GM12878 (cell line): ENCODE results near the gene DOLPP1. TPM values are rescaled to one million over a fixed set of nuclear protein-coding genes. Genes with fewer than 3 reads are reported as not detected.

ENCODE experiments used
- EP300 ChIP-seq, 2 experiments: fragments of 150-350 bp in 1 of 2; IDR thresholded peaks; 2 replicates each; pipeline ENCODE4 v1.6.1; 2011 to 2012; ENCODE audit warnings: low read depth in 2 of 2, low read length in 2 of 2, borderline replicate concordance in 1 of 2, improper control_type of control experiment in 1 of 2, inconsistent platforms in 1 of 2; ENCODE audit not compliant: control insufficient read depth in 1 of 2
- ZNF592 ChIP-seq: fragments of 450-650 bp; IDR thresholded peaks from 2 replicates; pipeline ENCODE4 v1.6.1; 2017; ENCODE audit warnings: mild to moderate bottlenecking, moderate library complexity
- polyA plus RNA-seq, 11 experiments: library from polyadenylated mRNA; depleted of rRNA in 4 of 11; unstranded in 6 of 11; stranded (reverse) in 5 of 11; fragments of >200 nt; fragmentation: Nextera tagmentation in 4 of 11; fragmentation: Illumina TruSeq in 1 of 11; extraction: Ambion mirVana in 4 of 11; extraction: Trizol in 1 of 11; gene quantifications; 1 replicate in 1 of 11; 2 replicates in 10 of 11; pipeline versions ENCODE4 v1.2.1 to v1.2.3, GENCODE V29; 2011 to 2016; ENCODE audit warnings: inconsistent platforms in 2 of 11, missing spikeins in 2 of 11, low read depth in 1 of 11
- total RNA-seq, 4 experiments: library from RNA; depleted of rRNA in 3 of 4; stranded (reverse); fragments of >200 nt in 3 of 4; fragmentation: Illumina TruSeq in 1 of 4; extraction: Trizol in 1 of 4; gene quantifications; 2 replicates each; pipeline versions ENCODE4 v1.2.1 to v1.2.3, GENCODE V29; 2013 to 2021
- TF ChIP-seq, protein P1 (sequence below): fragments of 450-650 bp; formaldehyde crosslinking; IDR thresholded peaks from 2 replicates; pipeline ENCODE4 v1.4.0; 2020; ENCODE audit warnings: mild to moderate bottlenecking, moderate library complexity

DOLPP1 gene
- total and polyA plus RNA-seq, 10 of the 15 experiments (the other 5 are each of a cell fraction or from before 2014, with no cell fraction given), result 0.76 to 19.9 (median 13.4) TPM

- TF ChIP-seq, protein P1, sequence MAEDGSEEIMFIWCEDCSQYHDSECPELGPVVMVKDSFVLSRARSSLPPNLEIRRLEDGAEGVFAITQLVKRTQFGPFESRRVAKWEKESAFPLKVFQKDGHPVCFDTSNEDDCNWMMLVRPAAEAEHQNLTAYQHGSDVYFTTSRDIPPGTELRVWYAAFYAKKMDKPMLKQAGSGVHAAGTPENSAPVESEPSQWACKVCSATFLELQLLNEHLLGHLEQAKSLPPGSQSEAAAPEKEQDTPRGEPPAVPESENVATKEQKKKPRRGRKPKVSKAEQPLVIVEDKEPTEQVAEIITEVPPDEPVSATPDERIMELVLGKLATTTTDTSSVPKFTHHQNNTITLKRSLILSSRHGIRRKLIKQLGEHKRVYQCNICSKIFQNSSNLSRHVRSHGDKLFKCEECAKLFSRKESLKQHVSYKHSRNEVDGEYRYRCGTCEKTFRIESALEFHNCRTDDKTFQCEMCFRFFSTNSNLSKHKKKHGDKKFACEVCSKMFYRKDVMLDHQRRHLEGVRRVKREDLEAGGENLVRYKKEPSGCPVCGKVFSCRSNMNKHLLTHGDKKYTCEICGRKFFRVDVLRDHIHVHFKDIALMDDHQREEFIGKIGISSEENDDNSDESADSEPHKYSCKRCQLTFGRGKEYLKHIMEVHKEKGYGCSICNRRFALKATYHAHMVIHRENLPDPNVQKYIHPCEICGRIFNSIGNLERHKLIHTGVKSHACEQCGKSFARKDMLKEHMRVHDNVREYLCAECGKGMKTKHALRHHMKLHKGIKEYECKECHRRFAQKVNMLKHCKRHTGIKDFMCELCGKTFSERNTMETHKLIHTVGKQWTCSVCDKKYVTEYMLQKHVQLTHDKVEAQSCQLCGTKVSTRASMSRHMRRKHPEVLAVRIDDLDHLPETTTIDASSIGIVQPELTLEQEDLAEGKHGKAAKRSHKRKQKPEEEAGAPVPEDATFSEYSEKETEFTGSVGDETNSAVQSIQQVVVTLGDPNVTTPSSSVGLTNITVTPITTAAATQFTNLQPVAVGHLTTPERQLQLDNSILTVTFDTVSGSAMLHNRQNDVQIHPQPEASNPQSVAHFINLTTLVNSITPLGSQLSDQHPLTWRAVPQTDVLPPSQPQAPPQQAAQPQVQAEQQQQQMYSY (CRISPR knock-in tag), result no peak
- no peak for TF ChIP-seq ZNF592
- TF ChIP-seq EP300 (IDR thresholded peaks at IDR 0.05; ENCODE audit: borderline replicate concordance in 1 of 2, control insufficient read depth in 1 of 2, low read depth in 2 of 2, low read length in 2 of 2), result no peak
These were observed 27.3 kb downstream of the DOLPP1 start (continued) for GRCh38 chr9:129108083-129108804.
